Mesenteric fat pad (tissue), 1 donor: ENCODE measurements around the gene CGNL1. TPM values are rescaled to one million over a fixed set of nuclear protein-coding genes. Genes with fewer than 3 reads are reported as not detected.

Source experiments
- DNase-seq: peaks from one replicate; pipeline ENCODE4 v3.0.0-alpha.2; 2020; ENCODE audit warnings: low spot score
- total RNA-seq: library from RNA; stranded (reverse); fragmentation: NEBNext Ultra II Directional; extraction: Animal tissue kit (Norgen Biotek cat#: 25700); gene quantifications from one replicate; pipeline ENCODE4 v1.2.1, GENCODE V29; 2021
- donor health status: DM: yes; HTN: yes; CAD: no.

The CGNL1 gene
- total RNA-seq, 1 donor from 2014 or later = 2.4 TPM

DNA sequence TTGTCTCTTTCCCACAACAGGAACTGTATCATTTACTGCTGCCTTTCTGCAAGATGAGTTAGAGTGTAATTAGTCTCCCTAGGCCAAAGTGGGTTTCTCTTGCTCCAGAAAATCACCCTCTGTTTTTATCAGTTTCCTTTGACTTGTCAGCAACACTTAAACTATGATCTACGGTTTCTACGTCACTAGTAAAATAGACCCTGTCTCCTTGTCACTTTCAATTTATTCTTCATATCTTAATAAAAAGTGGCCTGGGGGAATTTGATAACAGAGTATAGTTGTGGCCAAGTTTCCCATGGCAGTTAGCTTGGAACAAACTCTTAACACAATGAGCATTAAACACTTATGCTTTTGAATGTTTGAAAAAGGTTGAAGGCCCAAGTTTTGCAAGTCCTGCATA, 79.6 kb downstream of the CGNL1 start:
- DNase-seq = no peak

- no peak for DNase-seq
Measured at GRCh38 chr15:57456559-57456958, 80.3 kb downstream of the CGNL1 start.

DNA sequence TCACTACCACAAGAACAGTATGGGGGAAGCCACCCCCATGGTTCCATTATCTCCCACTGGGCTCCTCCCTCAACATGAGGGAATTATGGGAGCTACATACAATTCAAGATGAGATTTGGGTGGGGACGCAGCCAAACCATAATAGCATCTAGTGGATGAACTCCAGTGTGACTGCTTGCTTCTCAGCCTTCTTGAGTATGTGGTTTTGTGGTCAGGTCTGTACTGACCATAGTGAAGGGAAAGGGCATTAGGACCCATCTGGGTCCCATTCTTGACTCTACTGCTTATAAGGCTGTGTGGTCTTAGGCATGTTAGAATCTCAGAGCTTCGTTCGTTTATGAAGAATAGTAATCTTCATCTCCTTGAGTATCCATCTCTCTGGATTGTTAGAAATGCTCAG, 81.4 kb downstream of the CGNL1 start:
- no peak for DNase-seq

- no peak for DNase-seq
Measured at GRCh38 chr15:57458356-57458781, 82.1 kb downstream of the CGNL1 start.

DNA sequence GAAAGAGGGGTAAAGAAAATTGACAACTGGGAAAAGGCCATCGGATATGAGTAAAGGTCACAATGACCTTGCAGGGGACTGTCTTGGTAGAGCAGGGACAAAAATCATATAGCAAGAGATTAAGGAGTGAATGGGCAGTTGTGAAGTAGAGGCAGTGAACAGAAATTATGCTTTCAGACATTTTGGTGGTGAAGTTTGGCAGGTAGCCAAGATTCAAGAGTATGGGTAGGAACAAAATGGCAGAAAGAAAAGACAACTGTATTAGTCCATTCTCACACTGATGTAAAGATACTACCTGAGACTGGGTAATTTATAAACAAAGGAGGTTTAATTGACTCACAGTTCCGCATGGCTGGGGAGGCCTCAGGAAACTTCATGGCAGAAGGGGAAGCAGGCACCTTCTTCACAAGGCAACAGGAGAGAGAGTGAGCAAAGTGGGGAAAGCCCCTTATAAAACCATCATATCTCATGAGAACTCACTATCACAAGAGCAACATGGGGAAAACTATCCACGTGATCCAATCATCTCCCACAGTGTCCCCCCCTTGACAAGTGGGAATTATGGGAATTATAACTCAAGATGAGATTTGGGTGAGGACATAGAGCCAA, 84.0 kb downstream of the CGNL1 start:
- DNase-seq = no peak

GRCh38 chr15:57461541-57461940, 85.2 kb downstream of the CGNL1 start:
- DNase-seq = no peak

DNA sequence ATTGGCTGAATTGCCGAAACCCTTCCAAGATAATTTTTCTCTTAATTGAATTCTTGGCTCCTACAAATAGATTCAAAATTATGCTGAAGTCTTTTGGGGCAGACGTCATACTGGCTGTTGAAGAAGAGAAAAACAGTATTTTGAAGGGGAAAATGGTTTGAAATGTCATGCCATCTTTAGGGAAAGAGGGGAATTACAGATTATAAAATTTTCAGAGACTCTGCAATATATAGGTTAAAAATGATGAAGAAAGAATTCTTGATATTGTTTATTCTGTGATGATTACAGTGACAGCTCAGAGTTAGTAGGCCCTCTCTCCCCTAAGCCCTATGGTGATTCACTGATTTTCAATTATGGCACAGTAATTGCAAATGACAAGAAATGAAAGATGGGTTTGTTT, 86.1 kb downstream of the CGNL1 start:
- no peak for DNase-seq

DNA sequence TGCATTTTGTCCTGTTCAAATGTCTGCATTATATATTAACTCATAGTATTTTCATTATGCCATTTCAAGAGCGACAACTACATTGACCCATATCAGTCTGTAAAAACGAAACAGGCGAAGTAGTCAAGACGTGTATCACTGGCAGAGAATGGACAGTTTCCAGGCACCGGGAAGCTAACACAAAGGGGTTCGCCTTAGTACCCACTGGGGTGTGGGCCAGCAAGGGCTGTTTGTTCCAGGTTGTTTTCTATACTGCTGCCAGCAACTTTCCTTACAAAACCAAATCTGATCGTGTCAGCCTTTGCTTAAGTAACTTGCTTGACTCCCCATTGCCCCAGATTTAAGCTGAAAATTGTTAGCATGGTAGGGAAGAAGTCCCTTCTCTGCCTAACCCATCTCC, 87.1 kb downstream of the CGNL1 start:
- DNase-seq = no peak

DNA sequence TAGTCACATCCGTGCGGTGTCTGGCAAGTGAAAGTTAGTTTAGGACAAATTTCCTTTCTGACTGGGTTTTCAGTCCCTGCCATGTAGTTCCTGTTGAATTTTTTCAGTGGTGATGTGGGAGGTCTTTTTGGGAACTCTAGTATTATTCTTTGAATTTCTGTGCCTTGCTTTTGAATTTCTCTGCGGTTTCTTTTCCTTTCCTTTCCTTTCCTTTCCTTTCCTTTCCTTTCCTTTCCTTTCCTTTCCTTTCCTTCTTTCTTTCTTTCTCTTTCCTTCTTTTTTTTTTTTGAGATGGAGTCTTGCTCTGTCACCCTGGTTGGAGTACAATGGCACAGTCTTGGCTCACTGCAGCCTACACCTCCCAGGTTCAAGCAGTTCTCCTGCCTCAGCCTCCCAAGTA, 88.2 kb downstream of the CGNL1 start:
- DNase-seq = no peak

GRCh38 chr15:57468486-57468885, 92.2 kb downstream of the CGNL1 start:
- no peak for DNase-seq

DNA sequence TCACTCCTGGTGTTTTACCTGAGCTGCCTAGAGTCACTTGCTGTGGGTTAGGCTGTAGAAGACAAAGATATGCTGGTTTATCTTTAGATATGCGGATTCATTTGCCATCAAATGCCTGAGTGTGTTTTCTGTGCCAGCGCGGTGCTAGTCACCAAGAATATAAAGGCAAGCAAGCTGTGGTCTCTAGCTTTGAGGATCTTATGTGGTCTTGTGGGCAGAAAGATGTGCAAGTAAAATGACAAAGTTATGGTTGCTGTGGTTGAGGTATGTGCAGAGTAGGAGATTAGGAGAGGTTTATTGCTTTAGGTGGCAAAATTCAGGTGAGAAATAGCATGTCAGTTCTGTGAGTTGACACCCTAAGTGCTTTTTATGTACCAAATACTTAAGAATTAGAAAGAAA, 94.2 kb downstream of the CGNL1 start:
- DNase-seq = no peak

- no peak for DNase-seq
Measured at GRCh38 chr15:57472861-57473260, 96.6 kb downstream of the CGNL1 start.

GRCh38 chr15:57476533-57476975, 100.2 kb downstream of the CGNL1 start:
- no peak for DNase-seq

- no peak for DNase-seq
Measured at GRCh38 chr15:57477736-57478522, 101.6 kb downstream of the CGNL1 start.

GRCh38 chr15:57479005-57479404, 102.7 kb downstream of the CGNL1 start:
- no peak for DNase-seq

GRCh38 chr15:57481038-57481705, 104.9 kb downstream of the CGNL1 start:
- no peak for DNase-seq

DNA sequence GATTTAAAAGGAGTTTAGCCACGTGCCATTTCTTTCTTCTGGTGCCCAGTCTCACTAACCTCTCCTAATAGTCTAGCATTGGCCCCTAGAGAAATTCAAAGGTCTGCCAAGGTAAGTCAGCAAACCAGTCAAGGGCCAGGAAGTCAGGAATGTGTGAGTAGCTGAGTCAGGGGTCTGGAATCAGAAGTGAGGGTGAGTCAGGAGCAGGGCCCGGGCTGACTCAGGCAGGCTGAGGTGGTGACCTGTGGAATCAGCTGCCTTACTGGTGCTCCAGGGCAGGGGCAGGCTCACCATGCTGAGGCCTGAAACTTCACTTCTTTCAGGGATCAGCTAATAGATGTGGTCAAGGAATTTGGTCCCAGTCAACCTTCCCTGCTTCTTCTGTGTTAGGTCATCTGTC, 109.6 kb downstream of the CGNL1 start:
- DNase-seq = no peak

DNA sequence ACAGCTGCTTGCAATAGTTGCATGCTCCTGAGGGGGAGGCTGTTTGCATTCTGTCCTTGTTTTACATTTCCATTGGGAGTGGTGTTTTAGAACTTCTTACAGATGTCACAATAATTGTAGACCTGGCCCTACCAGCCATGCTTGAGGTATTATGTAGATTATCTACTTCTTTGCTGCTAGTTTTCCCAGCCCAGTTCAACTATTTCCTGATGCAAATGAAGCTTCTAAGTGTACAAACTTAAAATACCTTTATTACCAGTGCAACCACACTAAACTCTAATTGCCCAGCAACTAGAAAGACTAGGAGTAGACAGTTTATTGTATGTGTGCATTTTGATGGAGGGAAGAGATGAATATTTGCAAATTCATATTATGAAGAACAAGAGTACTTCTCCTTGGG, 110.5 kb downstream of the CGNL1 start:
- no peak for DNase-seq

GRCh38 chr15:57489122-57489521, 112.8 kb downstream of the CGNL1 start:
- no peak for DNase-seq

DNA sequence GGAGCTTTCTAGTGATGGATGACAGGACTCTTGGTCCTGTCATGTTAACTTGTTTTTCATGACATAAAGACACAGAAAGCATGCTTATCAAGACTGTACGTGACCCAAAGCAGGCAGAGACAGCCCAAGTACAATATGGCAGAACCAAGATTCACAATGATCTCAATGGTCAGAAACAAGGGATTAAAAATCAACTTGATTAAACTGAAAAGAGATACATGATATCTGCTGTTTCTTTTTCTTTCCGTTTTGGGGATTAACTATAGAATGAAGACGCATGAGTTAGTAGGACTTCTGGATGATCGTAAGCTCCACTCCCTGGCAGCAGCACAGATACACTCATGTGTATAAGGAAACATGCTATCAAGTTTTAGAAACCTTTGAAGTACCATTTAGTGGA, 117.0 kb downstream of the CGNL1 start:
- DNase-seq = no peak

- DNase-seq = no peak
Measured at GRCh38 chr15:57494581-57494980, 118.3 kb downstream of the CGNL1 start.

DNA sequence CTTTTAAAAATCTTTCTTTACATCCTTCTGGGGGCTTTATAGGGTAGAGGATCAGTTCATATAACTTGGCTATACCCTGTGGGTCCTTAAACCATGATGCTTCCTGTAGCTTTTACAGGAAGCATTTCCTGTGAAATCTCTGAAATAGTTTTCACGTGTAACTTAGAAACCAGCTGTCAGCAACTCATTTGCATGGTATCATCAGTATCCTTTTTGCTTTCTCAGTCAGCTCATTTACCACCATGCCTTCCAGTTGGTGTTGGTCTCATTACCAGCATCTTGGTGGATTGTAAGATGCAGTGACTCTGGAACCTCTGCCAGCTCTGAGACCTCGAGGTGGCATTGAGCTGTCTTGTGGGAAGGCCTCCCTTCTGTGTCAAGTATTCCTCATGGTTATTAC, 118.7 kb downstream of the CGNL1 start:
- no peak for DNase-seq
